CD4-positive, alpha-beta memory T cell (primary cell): ENCODE data around the gene S100A7A. TPM values are rescaled to one million over a fixed set of nuclear protein-coding genes. Genes with fewer than 3 reads are reported as not detected.

Experiments used
- CTCF ChIA-PET: fragments of 350-600 bp; sonication (Branson Sonifier 250); formaldehyde crosslinking; loops from one replicate; lab custom pipeline; 2021; ENCODE audit warnings: inconsistent platforms; ENCODE audit not compliant: partially characterized antibody; lab: Charles Lee
- POLR2A ChIA-PET: fragments of 350-600 bp; sonication (Branson Sonifier 250); formaldehyde crosslinking; loops from one replicate; lab custom pipeline; 2021; ENCODE audit not compliant: partially characterized antibody; lab: Charles Lee
- DNase-seq, 5 donors: peaks; one replicate each; pipeline versions ENCODE4 v3.0.0 to v3.0.0-alpha.2; 2020 to 2022; ENCODE audit warnings: mixed read lengths in 1 of 5
- H3K27ac ChIP-seq: one replicate; pipeline ENCODE4 v1.7.0; 2013; ENCODE audit warnings: low read depth, low read length
- H3K27me3 ChIP-seq: 2 replicates; pipeline ENCODE4 v1.7.0; 2013; ENCODE audit warnings: mild to moderate bottlenecking, low read length, moderate library complexity; ENCODE audit not compliant: insufficient read depth
- H3K36me3 ChIP-seq: 2 replicates; pipeline ENCODE4 v1.7.0; 2013; ENCODE audit warnings: mild to moderate bottlenecking, low read length, moderate library complexity; ENCODE audit not compliant: insufficient read depth
- H3K4me1 ChIP-seq: 2 replicates; pipeline ENCODE4 v1.7.0; 2013; ENCODE audit warnings: mild to moderate bottlenecking, low read length, moderate library complexity; ENCODE audit not compliant: insufficient read depth
- H3K4me3 ChIP-seq, 2 donors: one replicate each; pipeline ENCODE4 v1.7.0; 2013; ENCODE audit warnings: low read length in 2 of 2, mild to moderate bottlenecking in 1 of 2
- H3K9me3 ChIP-seq, 2 donors: one replicate each; pipeline ENCODE4 v1.7.0; 2013; ENCODE audit warnings: low read length in 2 of 2, control low read depth in 1 of 2; ENCODE audit not compliant: control insufficient read depth in 1 of 2
- H3K27ac Mint-ChIP-seq, 7 donors: one replicate each; pipeline ENCODE4 v1.8.0; 2020 to 2021; ENCODE audit warnings: mixed read lengths in 7 of 7, mild to moderate bottlenecking in 6 of 7, inconsistent platforms in 3 of 7, moderate library complexity in 3 of 7
- H3K27me3 Mint-ChIP-seq, 2 donors: one replicate each; pipeline ENCODE4 v1.8.0; 2020 to 2021; ENCODE audit warnings: mixed read lengths in 2 of 2
- H3K36me3 Mint-ChIP-seq, 2 donors: one replicate each; pipeline ENCODE4 v1.8.0; 2020 to 2021; ENCODE audit warnings: mixed read lengths in 2 of 2, inconsistent platforms in 1 of 2, mild to moderate bottlenecking in 1 of 2
- H3K4me1 Mint-ChIP-seq, 4 donors: one replicate each; pipeline ENCODE4 v1.8.0; 2020 to 2021; ENCODE audit warnings: mixed read lengths in 4 of 4, mild to moderate bottlenecking in 1 of 4
- H3K4me3 Mint-ChIP-seq, 8 donors: one replicate each; pipeline ENCODE4 v1.8.0; 2020 to 2021; ENCODE audit warnings: mixed read lengths in 8 of 8, mild to moderate bottlenecking in 7 of 8, moderate library complexity in 6 of 8, inconsistent platforms in 3 of 8
- H3K9me3 Mint-ChIP-seq, 8 donors: one replicate each; pipeline ENCODE4 v1.8.0; 2020 to 2021; ENCODE audit warnings: mixed read lengths in 8 of 8, mild to moderate bottlenecking in 5 of 8, inconsistent platforms in 3 of 8, moderate library complexity in 1 of 8
- intact Hi-C: fragments of 100-400 bp; cut with micrococcal nuclease; formaldehyde crosslinking; loops from one replicate; pipeline ENCODE4 v1.15.1; 2023
- polyA plus RNA-seq, 2 donors: library from polyadenylated mRNA; unstranded; fragments of 300-500 nt; fragmentation: Illumina TruSeq; gene quantifications; one replicate each; pipeline ENCODE4 v1.2.3, GENCODE V29; 2021
- total RNA-seq, 2 experiments: library from RNA; stranded (reverse); gene quantifications; one replicate each; pipeline ENCODE4 v1.2.3, GENCODE V29; 2021

S100A7A gene
- total and polyA plus RNA-seq, 4 experiments from 2014 or later = not detected

GRCh38 chr1:153395136-153395685 lies 21.1 kb upstream of the S100A7A start:
- Histone ChIP-seq H3K9me3 (no peaks in the 10 kb centered on the region), H3K36me3 (no peaks in the 10 kb centered on the region), H3K4me1 (no peaks in the 10 kb centered on the region), H3K4me3 (no peak overlapping the region), H3K27ac (no peak overlapping the region), H3K27me3 (no peaks in the 10 kb centered on the region)
- CTCF ChIA-PET = no interaction called here
- Mint-ChIP-seq H3K27me3 (peaks cover 13 to 31% of the 10 kb centered on the region in 2 donors), H3K9me3 (peaks cover 0 to 1% (median 0%) of the 10 kb centered on the region in 8 donors), H3K36me3 (no peaks in the 10 kb centered on the region), H3K4me1 (no peaks in the 10 kb centered on the region), H3K27ac (peak overlapping the region in 1 of 7 donors; percentile 34), H3K4me3 (no peak overlapping the region)
- POLR2A ChIA-PET = no interaction called here
- intact Hi-C loops = no loop called here
- no peak for DNase-seq

GRCh38 chr1:153395776-153396175 lies 20.5 kb upstream of the S100A7A start:
- intact Hi-C loops = no loop called here
- Mint-ChIP-seq H3K36me3 (no peaks in the 10 kb centered on the region), H3K27me3 (peaks cover 13 to 30% of the 10 kb centered on the region in 2 donors), H3K27ac (no peak overlapping the region), H3K9me3 (peaks cover 0 to 1% (median 0%) of the 10 kb centered on the region in 8 donors), H3K4me1 (no peaks in the 10 kb centered on the region), H3K4me3 (no peak overlapping the region)
- H3K4me3 ChIP-seq = no peak overlapping the region
- ChIA-PET CTCF (no interaction called here), POLR2A (no interaction called here)
- H3K27ac ChIP-seq = no peak overlapping the region
- no peaks in the 10 kb centered on the region for H3K27me3 ChIP-seq
- H3K36me3 ChIP-seq = no peaks in the 10 kb centered on the region
- H3K4me1 ChIP-seq = no peaks in the 10 kb centered on the region
- no peaks in the 10 kb centered on the region for H3K9me3 ChIP-seq
- no peak for DNase-seq

- Mint-ChIP-seq H3K36me3 (no peaks in the 10 kb centered on the region), H3K4me3 (no peak overlapping the region), H3K4me1 (no peaks in the 10 kb centered on the region), H3K27me3 (peaks cover 13 to 28% of the 10 kb centered on the region in 2 donors), H3K9me3 (peaks cover 0 to 1% (median 0%) of the 10 kb centered on the region in 8 donors), H3K27ac (no peak overlapping the region)
- H3K27me3 ChIP-seq = no peaks in the 10 kb centered on the region
- no peak for DNase-seq
- no peaks in the 10 kb centered on the region for H3K9me3 ChIP-seq
- ChIA-PET POLR2A (no interaction called here), CTCF (interaction anchor here (0.9 kb wide), 1 partner anchor 107 kb away, joined by 3 read pairs; no protein-coding TSS in a partner anchor)
- no peak overlapping the region for H3K4me3 ChIP-seq
- no peaks in the 10 kb centered on the region for H3K36me3 ChIP-seq
- H3K4me1 ChIP-seq = no peaks in the 10 kb centered on the region
- H3K27ac ChIP-seq = no peak overlapping the region
- intact Hi-C loops = no loop called here
Observed at GRCh38 chr1:153396461-153396860, 19.9 kb upstream of the S100A7A start.

GRCh38 chr1:153397051-153397923 lies 19.0 kb upstream of the S100A7A start:
- Mint-ChIP-seq H3K27ac (no peak overlapping the region), H3K4me3 (no peak overlapping the region), H3K27me3 (peaks cover 13 to 29% of the 10 kb centered on the region in 2 donors), H3K4me1 (no peaks in the 10 kb centered on the region), H3K36me3 (no peaks in the 10 kb centered on the region), H3K9me3 (peaks cover 0 to 1% (median 0%) of the 10 kb centered on the region in 8 donors)
- ChIA-PET POLR2A (no interaction called here), CTCF (interaction anchor here (0.9 kb wide), 1 partner anchor 108 kb away, joined by 3 read pairs; no protein-coding TSS in a partner anchor)
- intact Hi-C loops = no loop called here
- Histone ChIP-seq H3K9me3 (no peaks in the 10 kb centered on the region), H3K27ac (no peak overlapping the region), H3K36me3 (no peaks in the 10 kb centered on the region), H3K4me1 (no peaks in the 10 kb centered on the region), H3K27me3 (no peaks in the 10 kb centered on the region), H3K4me3 (no peak overlapping the region)
- DNase-seq = no peak

- Histone ChIP-seq H3K9me3 (no peaks in the 10 kb centered on the region), H3K27me3 (no peaks in the 10 kb centered on the region), H3K4me3 (no peak overlapping the region), H3K27ac (no peak overlapping the region), H3K4me1 (no peaks in the 10 kb centered on the region), H3K36me3 (no peaks in the 10 kb centered on the region)
- ChIA-PET POLR2A (no interaction called here), CTCF (no interaction called here)
- Mint-ChIP-seq H3K27me3 (peaks cover 11 to 27% of the 10 kb centered on the region in 2 donors), H3K27ac (no peak overlapping the region), H3K4me3 (no peak overlapping the region), H3K9me3 (peaks cover 0 to under 1% (median 0%) of the 10 kb centered on the region in 8 donors), H3K36me3 (no peaks in the 10 kb centered on the region), H3K4me1 (no peaks in the 10 kb centered on the region)
- intact Hi-C loops = no loop called here
- DNase-seq = no peak
Observed at GRCh38 chr1:153397924-153398651, 18.2 kb upstream of the S100A7A start.

- peaks cover 5 to 19% of the 10 kb centered on the region in 2 donors for H3K27me3 Mint-ChIP-seq
- CTCF ChIA-PET = interaction anchor here (0.9 to 1.1 kb wide), 2 partner anchors 44 to 47 kb away, joined by 3 read pairs; no protein-coding TSS in a partner anchor
- H3K4me1 Mint-ChIP-seq = peaks cover 0 to 2% (median under 1%) of the 10 kb centered on the region in 4 donors
Observed at GRCh38 chr1:153399401-153400055, 16.8 kb upstream of the S100A7A start.

More at GRCh38 chr1:153399401-153400055, 16.8 kb upstream of the S100A7A start:
- no peak overlapping the region for H3K27ac Mint-ChIP-seq
- H3K36me3 ChIP-seq = no peaks in the 10 kb centered on the region
- H3K27me3 ChIP-seq = no peaks in the 10 kb centered on the region
- no peaks in the 10 kb centered on the region for H3K9me3 ChIP-seq
- POLR2A ChIA-PET = no interaction called here
- no peaks in the 10 kb centered on the region for H3K4me1 ChIP-seq
- no peaks in the 10 kb centered on the region for H3K36me3 Mint-ChIP-seq
- no peaks in the 10 kb centered on the region for H3K9me3 Mint-ChIP-seq
- intact Hi-C loops = no loop called here
- no peak overlapping the region for H3K4me3 Mint-ChIP-seq
- no peak overlapping the region for H3K4me3 ChIP-seq
- no peak overlapping the region for H3K27ac ChIP-seq
- no peak for DNase-seq
